ENCODE data around the gene SSU72. TPM values are rescaled to one million over a fixed set of nuclear protein-coding genes. Genes with fewer than 3 reads are reported as not detected.

Gene SSU72
- total RNA-seq, 1 experiment from 2014 or later = 96.2 TPM

GRCh38 chr1:1599935-1600860, 25.5 kb upstream of the SSU72 start, which contains the start of gene FNDC10:
FNDC10 (minus strand) TSS chr1:1600135; CDS start chr1:1600015, 120 bp downstream.
- no peaks in the 10 kb centered on the region for H3K4me1 Mint-ChIP-seq (ENCODE audit: low read depth, unreplicated experiment)
- ChIA-PET CTCF (no interaction called here), POLR2A (no interaction called here)
- intact Hi-C loops (cut with micrococcal nuclease; ENCODE audit: unreplicated experiment) = no loop called here
- no peaks in the 10 kb centered on the region for H3K9me3 ChIP-seq
- peak within 1 kb of the TSS; percentile 76 for H3K4me3 Mint-ChIP-seq (ENCODE audit: unreplicated experiment)
- no peak within 1 kb of the TSS for H3K27ac Mint-ChIP-seq (ENCODE audit: unreplicated experiment)
- H3K4me3 ChIP-seq (ENCODE audit: low read depth, low read length) = peak within 1 kb of the TSS; percentile 64
- no peaks in the 10 kb centered on the region for H3K9me3 Mint-ChIP-seq (ENCODE audit: unreplicated experiment)
- no peaks in the 10 kb centered on the region for H3K27me3 Mint-ChIP-seq (ENCODE audit: insufficient read depth, unreplicated experiment)
- no peaks in the 10 kb centered on the region for H3K27me3 ChIP-seq (replicated peaks; ENCODE audit: control insufficient read depth, insufficient read depth, low read length)
- BruUV-seq (replicated peaks) = no TSS peak
- no peaks in the 10 kb centered on the region for H3K36me3 Mint-ChIP-seq (ENCODE audit: insufficient read depth, unreplicated experiment)
- TF ChIP-seq CTCF (IDR thresholded peaks at IDR 0.05; ENCODE audit: insufficient read depth in 1 of 2, low read depth in 1 of 2, low read length in 1 of 2, severe bottlenecking in 1 of 2, unreplicated experiment in 1 of 2) = no peak
- no peak for DNase-seq
- H3K4me1 ChIP-seq = no peaks in the 10 kb centered on the region; the same call in 1 of the 2 replicates
- H3K36me3 ChIP-seq (ENCODE audit: control insufficient read depth, insufficient read depth, low read length) = no peaks in the 10 kb centered on the region

GRCh38 chr1:1599030-1599934, 24.6 kb upstream of the SSU72 start:
- Histone ChIP-seq H3K4me3 (ENCODE audit: low read depth, low read length) (peak overlapping the region; percentile 37), H3K9me3 (no peaks in the 10 kb centered on the region), H3K36me3 (ENCODE audit: control insufficient read depth, insufficient read depth, low read length) (no peaks in the 10 kb centered on the region), H3K4me1 (no peaks in the 10 kb centered on the region; the same call in 1 of the 2 replicates), H3K27me3 (replicated peaks; ENCODE audit: control insufficient read depth, insufficient read depth, low read length) (no peaks in the 10 kb centered on the region)
- H3K36me3 Mint-ChIP-seq (ENCODE audit: insufficient read depth, unreplicated experiment) = no peaks in the 10 kb centered on the region
- H3K27me3 Mint-ChIP-seq (ENCODE audit: insufficient read depth, unreplicated experiment) = no peaks in the 10 kb centered on the region
- H3K4me1 Mint-ChIP-seq (ENCODE audit: low read depth, unreplicated experiment) = no peaks in the 10 kb centered on the region
- no peaks in the 10 kb centered on the region for H3K9me3 Mint-ChIP-seq (ENCODE audit: unreplicated experiment)
- POLR2A ChIA-PET = no interaction called here
- TF ChIP-seq CTCF (IDR thresholded peaks at IDR 0.05; ENCODE audit: insufficient read depth in 1 of 2, low read depth in 1 of 2, low read length in 1 of 2, severe bottlenecking in 1 of 2, unreplicated experiment in 1 of 2) = no peak
- intact Hi-C loops (cut with micrococcal nuclease; ENCODE audit: unreplicated experiment) = no loop called here
- BruUV-seq (replicated peaks) = no TSS peak
- CTCF ChIA-PET = no interaction called here
- H3K27ac Mint-ChIP-seq (ENCODE audit: unreplicated experiment) = no peak overlapping the region
- peak overlapping the region; percentile 76 for H3K4me3 Mint-ChIP-seq (ENCODE audit: unreplicated experiment)
- DNase-seq = peak in 1 of 2 experiments; percentile 37

- H3K4me1 Mint-ChIP-seq (ENCODE audit: low read depth, unreplicated experiment) = no peaks in the 10 kb centered on the region
- no peaks in the 10 kb centered on the region for H3K27me3 ChIP-seq (replicated peaks; ENCODE audit: control insufficient read depth, insufficient read depth, low read length)
These were observed 24.0 kb upstream of the SSU72 start for GRCh38 chr1:1598720-1599029.

More at GRCh38 chr1:1598720-1599029, 24.0 kb upstream of the SSU72 start:
- no peak overlapping the region for H3K4me3 ChIP-seq (ENCODE audit: low read depth, low read length)
- POLR2A ChIA-PET = no interaction called here
- H3K36me3 ChIP-seq (ENCODE audit: control insufficient read depth, insufficient read depth, low read length) = no peaks in the 10 kb centered on the region
- Mint-ChIP-seq H3K9me3 (ENCODE audit: unreplicated experiment) (no peaks in the 10 kb centered on the region), H3K27me3 (ENCODE audit: insufficient read depth, unreplicated experiment) (no peaks in the 10 kb centered on the region), H3K4me3 (ENCODE audit: unreplicated experiment) (peak overlapping the region; percentile 76), H3K36me3 (ENCODE audit: insufficient read depth, unreplicated experiment) (no peaks in the 10 kb centered on the region), H3K27ac (ENCODE audit: unreplicated experiment) (no peak overlapping the region)
- no peak for TF ChIP-seq CTCF (IDR thresholded peaks at IDR 0.05; ENCODE audit: insufficient read depth in 1 of 2, low read depth in 1 of 2, low read length in 1 of 2, severe bottlenecking in 1 of 2, unreplicated experiment in 1 of 2)
- no peak for DNase-seq
- CTCF ChIA-PET = no interaction called here
- no TSS peak for BruUV-seq (replicated peaks)
- no peaks in the 10 kb centered on the region for H3K9me3 ChIP-seq
- intact Hi-C loops (cut with micrococcal nuclease; ENCODE audit: unreplicated experiment) = no loop called here
- H3K4me1 ChIP-seq = no peaks in the 10 kb centered on the region; the same call in 1 of the 2 replicates

Data from Caco-2 (cell line).